ENCODE data around the gene DGKG.

Gene DGKG

DNA sequence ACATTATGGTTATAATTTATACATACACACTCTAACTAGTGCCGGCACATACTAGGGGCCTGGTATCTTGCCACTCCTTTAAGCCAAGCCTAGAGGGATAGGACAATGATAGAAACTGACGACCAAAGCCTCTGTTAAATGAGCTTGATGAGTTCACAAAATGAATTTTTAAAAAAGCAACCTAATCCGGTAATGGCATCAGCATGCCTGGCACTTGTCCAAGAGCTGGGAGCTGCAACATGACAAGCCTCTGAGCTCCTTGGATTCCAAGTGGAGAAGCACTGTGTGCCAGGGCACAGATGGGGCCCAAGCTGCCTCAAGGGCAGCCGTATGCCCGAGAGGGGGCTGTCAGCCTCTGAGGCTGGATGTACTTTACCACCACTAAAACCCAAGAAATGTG is 262.9 kb downstream of the DGKG start:
- DNase-seq, result no peak

DNA sequence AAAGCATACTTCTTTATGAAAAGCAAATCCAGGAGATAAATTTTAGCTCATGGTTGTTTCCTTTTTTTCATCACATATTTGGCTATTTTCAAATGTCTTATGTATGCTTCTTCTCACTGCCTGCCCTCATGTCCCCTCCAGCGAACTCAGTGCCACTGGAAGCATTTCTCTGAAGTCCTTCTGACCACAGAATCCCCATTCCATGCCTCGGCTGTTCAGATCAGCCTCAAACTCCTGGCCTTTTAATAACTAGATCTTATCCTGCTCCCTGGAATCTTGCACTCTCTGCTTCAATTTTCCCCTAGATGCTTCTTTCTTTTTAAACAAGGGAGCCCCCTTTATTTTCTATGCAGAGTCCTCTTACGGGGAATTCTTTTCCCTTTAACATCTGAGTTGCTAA is 263.3 kb downstream of the DGKG start:
- DNase-seq, result no peak

DNA sequence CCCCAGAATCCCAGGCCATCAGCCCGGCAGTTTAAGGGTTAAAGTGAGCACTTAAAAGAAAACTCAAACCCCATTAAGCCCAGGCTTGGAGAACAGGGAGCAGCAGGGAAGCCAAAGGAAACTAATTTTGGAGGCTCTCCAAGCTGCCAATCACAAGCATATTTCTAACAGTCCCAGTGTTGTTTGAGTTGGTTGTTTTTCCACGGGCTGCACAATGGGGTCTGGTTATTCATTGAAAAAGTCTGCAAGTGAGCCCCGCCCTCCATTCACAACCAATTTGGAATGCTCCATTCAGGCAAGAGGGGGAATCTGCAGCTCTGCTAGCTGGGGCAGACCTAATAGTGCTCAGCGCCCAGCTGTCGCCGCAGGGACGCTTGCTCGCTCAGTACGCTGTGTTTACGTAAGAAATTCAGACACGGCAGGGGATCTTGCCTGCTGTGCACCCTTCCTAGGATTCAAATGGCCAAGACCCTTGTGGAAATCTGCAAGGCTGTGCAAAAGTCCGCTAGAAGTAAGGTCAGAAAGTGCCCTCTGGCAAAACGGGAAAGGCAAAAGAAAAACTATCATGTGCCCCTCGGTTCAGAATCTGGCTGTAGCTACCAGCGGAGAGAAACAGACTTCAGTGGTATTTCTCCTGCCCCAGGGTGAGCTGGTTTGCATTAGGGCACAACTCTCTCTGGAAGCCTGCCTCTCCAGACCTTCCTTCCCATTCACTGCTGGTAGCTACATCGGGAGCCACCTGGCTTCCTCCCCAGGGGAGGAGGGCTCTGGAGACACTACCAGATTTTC is 264.2 kb downstream of the DGKG start:
- no peak for DNase-seq

DNA sequence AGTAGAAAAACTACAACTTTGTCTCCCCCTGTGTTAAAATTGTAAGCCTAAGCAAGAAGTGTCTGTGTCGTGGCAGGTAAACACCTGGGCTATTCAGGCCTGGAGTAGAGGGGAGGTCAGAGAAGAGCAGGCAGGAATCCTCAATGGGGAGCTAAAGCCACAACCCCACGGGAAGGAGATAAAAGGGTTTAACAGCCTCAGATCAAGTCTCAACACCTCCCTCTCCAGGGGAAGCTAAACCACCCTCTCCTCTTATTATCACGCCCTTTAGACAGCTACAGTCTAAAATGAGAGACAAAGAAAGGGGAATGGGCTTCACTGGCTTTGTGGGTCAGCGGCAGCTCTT is 264.7 kb downstream of the DGKG start:
- DNase-seq, result no peak

Measured in activated CD4-positive, CD25-positive, alpha-beta regulatory T cell treated with anti-CD3 and anti-CD28 coated beads, Interleukin-2, amount 50 U/mL, for 72 hours (primary cell).